HEK293 (cell line): ENCODE measurements around the gene SLC2A9.

Experiments
- KLF10 ChIP-seq: fragments of 450-650 bp; IDR thresholded peaks from 2 replicates; pipeline ENCODE4 v1.5.1; 2018; ENCODE audit warnings: missing biosample characterization, mild to moderate bottlenecking, missing genetic modification characterization
- TCF7L2 ChIP-seq: IDR thresholded peaks from 2 replicates; pipeline ENCODE4 v1.6.1; 2011; ENCODE audit warnings: low read depth, mild to moderate bottlenecking, inconsistent platforms, low read length, moderate library complexity, borderline replicate concordance
- ZBTB8A ChIP-seq: fragments of 450-650 bp; formaldehyde crosslinking; IDR thresholded peaks from 2 replicates; pipeline ENCODE4 v1.5.1; 2016; ENCODE audit warnings: missing biosample characterization, missing genetic modification characterization
- ZNF302 ChIP-seq: fragments of 450-650 bp; formaldehyde crosslinking; IDR thresholded peaks from 2 replicates; pipeline ENCODE4 v1.5.1; 2016; ENCODE audit warnings: missing biosample characterization, missing genetic modification characterization, low read depth
- ZSCAN30 ChIP-seq: fragments of 450-650 bp; IDR thresholded peaks from 2 replicates; pipeline ENCODE4 v1.5.1; 2018; ENCODE audit warnings: missing biosample characterization, mild to moderate bottlenecking, missing genetic modification characterization, moderate library complexity
- TF ChIP-seq, protein P1 (sequence below): fragments of 450-650 bp; formaldehyde crosslinking; IDR thresholded peaks from 2 replicates; pipeline ENCODE4 v1.5.1; 2016; ENCODE audit warnings: missing biosample characterization, missing genetic modification characterization
- TF ChIP-seq, protein P2 (sequence below): fragments of 450-650 bp; formaldehyde crosslinking; IDR thresholded peaks from 2 replicates; pipeline ENCODE4 v1.5.1; 2017; ENCODE audit warnings: missing biosample characterization, missing genetic modification characterization
- TF ChIP-seq, protein P3 (sequence below): fragments of 450-650 bp; formaldehyde crosslinking; conservative IDR thresholded peaks from 2 replicates; pipeline ENCODE4 v1.5.1; 2016; ENCODE audit warnings: low read depth, missing biosample characterization, missing genetic modification characterization
- TF ChIP-seq, protein P4 (sequence below): fragments of 450-650 bp; formaldehyde crosslinking; IDR thresholded peaks from 2 replicates; pipeline ENCODE4 v1.5.1; 2016; ENCODE audit warnings: missing biosample characterization, missing genetic modification characterization, low read depth
- TF ChIP-seq, protein P5 (sequence below): fragments of 450-650 bp; formaldehyde crosslinking; IDR thresholded peaks from 2 replicates; pipeline ENCODE4 v1.5.1; 2016; ENCODE audit warnings: missing biosample characterization, missing genetic modification characterization
- TF ChIP-seq, protein P6 (sequence below): fragments of 450-650 bp; formaldehyde crosslinking; IDR thresholded peaks from 2 replicates; pipeline ENCODE4 v1.5.1; 2016; ENCODE audit warnings: missing biosample characterization, missing genetic modification characterization, borderline replicate concordance
- TF ChIP-seq, protein P7 (sequence below): fragments of 450-650 bp; formaldehyde crosslinking; IDR thresholded peaks from 2 replicates; pipeline ENCODE4 v1.5.1; 2016; ENCODE audit warnings: missing biosample characterization, missing genetic modification characterization
- TF ChIP-seq, protein P8 (sequence below): fragments of 450-650 bp; formaldehyde crosslinking; IDR thresholded peaks from 2 replicates; pipeline ENCODE4 v1.5.1; 2016; ENCODE audit warnings: missing biosample characterization, missing genetic modification characterization
- TF ChIP-seq, protein P9 (sequence below): fragments of 450-650 bp; formaldehyde crosslinking; IDR thresholded peaks from 2 replicates; pipeline ENCODE4 v1.5.1; 2016; ENCODE audit warnings: missing biosample characterization, missing genetic modification characterization

DNA sequence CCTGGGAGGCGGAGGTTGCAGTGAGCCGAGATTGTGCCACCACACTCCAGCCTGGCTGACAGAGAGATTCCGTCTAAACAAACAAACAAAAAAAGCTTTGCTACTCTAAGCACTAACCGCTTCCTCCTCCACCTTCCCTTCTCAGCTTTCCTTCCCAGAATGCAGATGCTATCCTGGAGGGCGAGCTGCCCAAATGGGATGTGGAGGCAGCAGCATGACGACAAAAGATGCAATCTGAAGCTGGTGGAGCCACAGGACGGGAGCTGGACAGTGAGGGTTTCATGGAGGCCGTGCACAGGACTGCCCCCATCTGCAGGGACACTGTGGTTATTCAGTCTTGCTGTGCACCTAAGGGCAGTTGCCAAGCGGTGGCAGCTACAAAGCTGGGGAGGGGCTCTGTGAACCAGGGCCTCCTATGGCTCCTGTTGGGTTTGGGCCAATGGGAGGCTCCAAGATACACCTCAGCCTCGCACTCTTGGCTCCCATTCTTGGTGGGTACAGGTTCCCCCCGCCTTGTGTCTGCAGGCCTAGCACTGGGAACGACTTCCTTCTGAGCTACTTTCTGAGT is 47.9 kb upstream of the SLC2A9 start:
- TF ChIP-seq, protein P1, sequence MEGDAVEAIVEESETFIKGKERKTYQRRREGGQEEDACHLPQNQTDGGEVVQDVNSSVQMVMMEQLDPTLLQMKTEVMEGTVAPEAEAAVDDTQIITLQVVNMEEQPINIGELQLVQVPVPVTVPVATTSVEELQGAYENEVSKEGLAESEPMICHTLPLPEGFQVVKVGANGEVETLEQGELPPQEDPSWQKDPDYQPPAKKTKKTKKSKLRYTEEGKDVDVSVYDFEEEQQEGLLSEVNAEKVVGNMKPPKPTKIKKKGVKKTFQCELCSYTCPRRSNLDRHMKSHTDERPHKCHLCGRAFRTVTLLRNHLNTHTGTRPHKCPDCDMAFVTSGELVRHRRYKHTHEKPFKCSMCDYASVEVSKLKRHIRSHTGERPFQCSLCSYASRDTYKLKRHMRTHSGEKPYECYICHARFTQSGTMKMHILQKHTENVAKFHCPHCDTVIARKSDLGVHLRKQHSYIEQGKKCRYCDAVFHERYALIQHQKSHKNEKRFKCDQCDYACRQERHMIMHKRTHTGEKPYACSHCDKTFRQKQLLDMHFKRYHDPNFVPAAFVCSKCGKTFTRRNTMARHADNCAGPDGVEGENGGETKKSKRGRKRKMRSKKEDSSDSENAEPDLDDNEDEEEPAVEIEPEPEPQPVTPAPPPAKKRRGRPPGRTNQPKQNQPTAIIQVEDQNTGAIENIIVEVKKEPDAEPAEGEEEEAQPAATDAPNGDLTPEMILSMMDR (tag by site-specific recombination) = no peak
- TF ChIP-seq ZSCAN30 (tag by site-specific recombination) (no peak), ZBTB8A (tag by site-specific recombination) (no peak), KLF10 (tag by site-specific recombination) (no peak), ZNF302 (tag by site-specific recombination) (no peak), TCF7L2 (no peak)
- TF ChIP-seq, protein P2, sequence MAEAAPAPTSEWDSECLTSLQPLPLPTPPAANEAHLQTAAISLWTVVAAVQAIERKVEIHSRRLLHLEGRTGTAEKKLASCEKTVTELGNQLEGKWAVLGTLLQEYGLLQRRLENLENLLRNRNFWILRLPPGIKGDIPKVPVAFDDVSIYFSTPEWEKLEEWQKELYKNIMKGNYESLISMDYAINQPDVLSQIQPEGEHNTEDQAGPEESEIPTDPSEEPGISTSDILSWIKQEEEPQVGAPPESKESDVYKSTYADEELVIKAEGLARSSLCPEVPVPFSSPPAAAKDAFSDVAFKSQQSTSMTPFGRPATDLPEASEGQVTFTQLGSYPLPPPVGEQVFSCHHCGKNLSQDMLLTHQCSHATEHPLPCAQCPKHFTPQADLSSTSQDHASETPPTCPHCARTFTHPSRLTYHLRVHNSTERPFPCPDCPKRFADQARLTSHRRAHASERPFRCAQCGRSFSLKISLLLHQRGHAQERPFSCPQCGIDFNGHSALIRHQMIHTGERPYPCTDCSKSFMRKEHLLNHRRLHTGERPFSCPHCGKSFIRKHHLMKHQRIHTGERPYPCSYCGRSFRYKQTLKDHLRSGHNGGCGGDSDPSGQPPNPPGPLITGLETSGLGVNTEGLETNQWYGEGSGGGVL = no peak
- TF ChIP-seq, protein P3, sequence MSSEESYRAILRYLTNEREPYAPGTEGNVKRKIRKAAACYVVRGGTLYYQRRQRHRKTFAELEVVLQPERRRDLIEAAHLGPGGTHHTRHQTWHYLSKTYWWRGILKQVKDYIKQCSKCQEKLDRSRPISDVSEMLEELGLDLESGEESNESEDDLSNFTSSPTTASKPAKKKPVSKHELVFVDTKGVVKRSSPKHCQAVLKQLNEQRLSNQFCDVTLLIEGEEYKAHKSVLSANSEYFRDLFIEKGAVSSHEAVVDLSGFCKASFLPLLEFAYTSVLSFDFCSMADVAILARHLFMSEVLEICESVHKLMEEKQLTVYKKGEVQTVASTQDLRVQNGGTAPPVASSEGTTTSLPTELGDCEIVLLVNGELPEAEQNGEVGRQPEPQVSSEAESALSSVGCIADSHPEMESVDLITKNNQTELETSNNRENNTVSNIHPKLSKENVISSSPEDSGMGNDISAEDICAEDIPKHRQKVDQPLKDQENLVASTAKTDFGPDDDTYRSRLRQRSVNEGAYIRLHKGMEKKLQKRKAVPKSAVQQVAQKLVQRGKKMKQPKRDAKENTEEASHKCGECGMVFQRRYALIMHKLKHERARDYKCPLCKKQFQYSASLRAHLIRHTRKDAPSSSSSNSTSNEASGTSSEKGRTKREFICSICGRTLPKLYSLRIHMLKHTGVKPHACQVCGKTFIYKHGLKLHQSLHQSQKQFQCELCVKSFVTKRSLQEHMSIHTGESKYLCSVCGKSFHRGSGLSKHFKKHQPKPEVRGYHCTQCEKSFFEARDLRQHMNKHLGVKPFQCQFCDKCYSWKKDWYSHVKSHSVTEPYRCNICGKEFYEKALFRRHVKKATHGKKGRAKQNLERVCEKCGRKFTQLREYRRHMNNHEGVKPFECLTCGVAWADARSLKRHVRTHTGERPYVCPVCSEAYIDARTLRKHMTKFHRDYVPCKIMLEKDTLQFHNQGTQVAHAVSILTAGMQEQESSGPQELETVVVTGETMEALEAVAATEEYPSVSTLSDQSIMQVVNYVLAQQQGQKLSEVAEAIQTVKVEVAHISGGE = no peak
- TF ChIP-seq, protein P4, sequence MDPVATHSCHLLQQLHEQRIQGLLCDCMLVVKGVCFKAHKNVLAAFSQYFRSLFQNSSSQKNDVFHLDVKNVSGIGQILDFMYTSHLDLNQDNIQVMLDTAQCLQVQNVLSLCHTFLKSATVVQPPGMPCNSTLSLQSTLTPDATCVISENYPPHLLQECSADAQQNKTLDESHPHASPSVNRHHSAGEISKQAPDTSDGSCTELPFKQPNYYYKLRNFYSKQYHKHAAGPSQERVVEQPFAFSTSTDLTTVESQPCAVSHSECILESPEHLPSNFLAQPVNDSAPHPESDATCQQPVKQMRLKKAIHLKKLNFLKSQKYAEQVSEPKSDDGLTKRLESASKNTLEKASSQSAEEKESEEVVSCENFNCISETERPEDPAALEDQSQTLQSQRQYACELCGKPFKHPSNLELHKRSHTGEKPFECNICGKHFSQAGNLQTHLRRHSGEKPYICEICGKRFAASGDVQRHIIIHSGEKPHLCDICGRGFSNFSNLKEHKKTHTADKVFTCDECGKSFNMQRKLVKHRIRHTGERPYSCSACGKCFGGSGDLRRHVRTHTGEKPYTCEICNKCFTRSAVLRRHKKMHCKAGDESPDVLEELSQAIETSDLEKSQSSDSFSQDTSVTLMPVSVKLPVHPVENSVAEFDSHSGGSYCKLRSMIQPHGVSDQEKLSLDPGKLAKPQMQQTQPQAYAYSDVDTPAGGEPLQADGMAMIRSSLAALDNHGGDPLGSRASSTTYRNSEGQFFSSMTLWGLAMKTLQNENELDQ (tag by site-specific recombination) = no peak
- TF ChIP-seq, protein P5, sequence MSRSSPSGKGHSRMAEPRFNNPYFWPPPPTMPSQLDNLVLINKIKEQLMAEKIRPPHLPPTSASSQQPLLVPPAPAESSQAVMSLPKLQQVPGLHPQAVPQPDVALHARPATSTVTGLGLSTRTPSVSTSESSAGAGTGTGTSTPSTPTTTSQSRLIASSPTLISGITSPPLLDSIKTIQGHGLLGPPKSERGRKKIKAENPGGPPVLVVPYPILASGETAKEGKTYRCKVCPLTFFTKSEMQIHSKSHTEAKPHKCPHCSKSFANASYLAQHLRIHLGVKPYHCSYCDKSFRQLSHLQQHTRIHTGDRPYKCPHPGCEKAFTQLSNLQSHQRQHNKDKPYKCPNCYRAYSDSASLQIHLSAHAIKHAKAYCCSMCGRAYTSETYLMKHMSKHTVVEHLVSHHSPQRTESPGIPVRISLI (tag by site-specific recombination) = no peak
- TF ChIP-seq, protein P6, sequence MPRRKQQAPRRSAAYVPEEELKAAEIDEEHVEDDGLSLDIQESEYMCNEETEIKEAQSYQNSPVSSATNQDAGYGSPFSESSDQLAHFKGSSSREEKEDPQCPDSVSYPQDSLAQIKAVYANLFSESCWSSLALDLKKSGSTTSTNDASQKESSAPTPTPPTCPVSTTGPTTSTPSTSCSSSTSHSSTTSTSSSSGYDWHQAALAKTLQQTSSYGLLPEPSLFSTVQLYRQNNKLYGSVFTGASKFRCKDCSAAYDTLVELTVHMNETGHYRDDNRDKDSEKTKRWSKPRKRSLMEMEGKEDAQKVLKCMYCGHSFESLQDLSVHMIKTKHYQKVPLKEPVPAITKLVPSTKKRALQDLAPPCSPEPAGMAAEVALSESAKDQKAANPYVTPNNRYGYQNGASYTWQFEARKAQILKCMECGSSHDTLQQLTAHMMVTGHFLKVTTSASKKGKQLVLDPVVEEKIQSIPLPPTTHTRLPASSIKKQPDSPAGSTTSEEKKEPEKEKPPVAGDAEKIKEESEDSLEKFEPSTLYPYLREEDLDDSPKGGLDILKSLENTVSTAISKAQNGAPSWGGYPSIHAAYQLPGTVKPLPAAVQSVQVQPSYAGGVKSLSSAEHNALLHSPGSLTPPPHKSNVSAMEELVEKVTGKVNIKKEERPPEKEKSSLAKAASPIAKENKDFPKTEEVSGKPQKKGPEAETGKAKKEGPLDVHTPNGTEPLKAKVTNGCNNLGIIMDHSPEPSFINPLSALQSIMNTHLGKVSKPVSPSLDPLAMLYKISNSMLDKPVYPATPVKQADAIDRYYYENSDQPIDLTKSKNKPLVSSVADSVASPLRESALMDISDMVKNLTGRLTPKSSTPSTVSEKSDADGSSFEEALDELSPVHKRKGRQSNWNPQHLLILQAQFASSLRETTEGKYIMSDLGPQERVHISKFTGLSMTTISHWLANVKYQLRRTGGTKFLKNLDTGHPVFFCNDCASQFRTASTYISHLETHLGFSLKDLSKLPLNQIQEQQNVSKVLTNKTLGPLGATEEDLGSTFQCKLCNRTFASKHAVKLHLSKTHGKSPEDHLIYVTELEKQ = no peak
- TF ChIP-seq, protein P7, sequence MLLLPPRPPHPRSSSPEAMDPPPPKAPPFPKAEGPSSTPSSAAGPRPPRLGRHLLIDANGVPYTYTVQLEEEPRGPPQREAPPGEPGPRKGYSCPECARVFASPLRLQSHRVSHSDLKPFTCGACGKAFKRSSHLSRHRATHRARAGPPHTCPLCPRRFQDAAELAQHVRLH (tag by site-specific recombination) = no peak
- TF ChIP-seq, protein P8, sequence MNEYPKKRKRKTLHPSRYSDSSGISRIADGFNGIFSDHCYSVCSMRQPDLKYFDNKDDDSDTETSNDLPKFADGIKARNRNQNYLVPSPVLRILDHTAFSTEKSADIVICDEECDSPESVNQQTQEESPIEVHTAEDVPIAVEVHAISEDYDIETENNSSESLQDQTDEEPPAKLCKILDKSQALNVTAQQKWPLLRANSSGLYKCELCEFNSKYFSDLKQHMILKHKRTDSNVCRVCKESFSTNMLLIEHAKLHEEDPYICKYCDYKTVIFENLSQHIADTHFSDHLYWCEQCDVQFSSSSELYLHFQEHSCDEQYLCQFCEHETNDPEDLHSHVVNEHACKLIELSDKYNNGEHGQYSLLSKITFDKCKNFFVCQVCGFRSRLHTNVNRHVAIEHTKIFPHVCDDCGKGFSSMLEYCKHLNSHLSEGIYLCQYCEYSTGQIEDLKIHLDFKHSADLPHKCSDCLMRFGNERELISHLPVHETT (tag by site-specific recombination) = no peak
- TF ChIP-seq, protein P9, sequence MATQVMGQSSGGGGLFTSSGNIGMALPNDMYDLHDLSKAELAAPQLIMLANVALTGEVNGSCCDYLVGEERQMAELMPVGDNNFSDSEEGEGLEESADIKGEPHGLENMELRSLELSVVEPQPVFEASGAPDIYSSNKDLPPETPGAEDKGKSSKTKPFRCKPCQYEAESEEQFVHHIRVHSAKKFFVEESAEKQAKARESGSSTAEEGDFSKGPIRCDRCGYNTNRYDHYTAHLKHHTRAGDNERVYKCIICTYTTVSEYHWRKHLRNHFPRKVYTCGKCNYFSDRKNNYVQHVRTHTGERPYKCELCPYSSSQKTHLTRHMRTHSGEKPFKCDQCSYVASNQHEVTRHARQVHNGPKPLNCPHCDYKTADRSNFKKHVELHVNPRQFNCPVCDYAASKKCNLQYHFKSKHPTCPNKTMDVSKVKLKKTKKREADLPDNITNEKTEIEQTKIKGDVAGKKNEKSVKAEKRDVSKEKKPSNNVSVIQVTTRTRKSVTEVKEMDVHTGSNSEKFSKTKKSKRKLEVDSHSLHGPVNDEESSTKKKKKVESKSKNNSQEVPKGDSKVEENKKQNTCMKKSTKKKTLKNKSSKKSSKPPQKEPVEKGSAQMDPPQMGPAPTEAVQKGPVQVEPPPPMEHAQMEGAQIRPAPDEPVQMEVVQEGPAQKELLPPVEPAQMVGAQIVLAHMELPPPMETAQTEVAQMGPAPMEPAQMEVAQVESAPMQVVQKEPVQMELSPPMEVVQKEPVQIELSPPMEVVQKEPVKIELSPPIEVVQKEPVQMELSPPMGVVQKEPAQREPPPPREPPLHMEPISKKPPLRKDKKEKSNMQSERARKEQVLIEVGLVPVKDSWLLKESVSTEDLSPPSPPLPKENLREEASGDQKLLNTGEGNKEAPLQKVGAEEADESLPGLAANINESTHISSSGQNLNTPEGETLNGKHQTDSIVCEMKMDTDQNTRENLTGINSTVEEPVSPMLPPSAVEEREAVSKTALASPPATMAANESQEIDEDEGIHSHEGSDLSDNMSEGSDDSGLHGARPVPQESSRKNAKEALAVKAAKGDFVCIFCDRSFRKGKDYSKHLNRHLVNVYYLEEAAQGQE (tag by site-specific recombination) = no peak
